Midbrain (tissue), 1 donor: ENCODE data around the gene FIS1.
"Not testable (repeated sequence)": the region's sequence is repeated elsewhere in the genome, so short reads cannot be mapped to it uniquely, and the experiment has no call there.

Source experiments
- DNase-seq: peaks from one replicate; lab custom pipeline; 2025; lab: John Stamatoyannopoulos, UW

The FIS1 gene

GRCh38 chr7:101244375-101245146 is at the start of gene FIS1:
FIS1 (minus strand) TSS chr7:101245081; CDS start chr7:101245004, 77 bp downstream.
- DNase-seq, result peak; percentile 95

DNA sequence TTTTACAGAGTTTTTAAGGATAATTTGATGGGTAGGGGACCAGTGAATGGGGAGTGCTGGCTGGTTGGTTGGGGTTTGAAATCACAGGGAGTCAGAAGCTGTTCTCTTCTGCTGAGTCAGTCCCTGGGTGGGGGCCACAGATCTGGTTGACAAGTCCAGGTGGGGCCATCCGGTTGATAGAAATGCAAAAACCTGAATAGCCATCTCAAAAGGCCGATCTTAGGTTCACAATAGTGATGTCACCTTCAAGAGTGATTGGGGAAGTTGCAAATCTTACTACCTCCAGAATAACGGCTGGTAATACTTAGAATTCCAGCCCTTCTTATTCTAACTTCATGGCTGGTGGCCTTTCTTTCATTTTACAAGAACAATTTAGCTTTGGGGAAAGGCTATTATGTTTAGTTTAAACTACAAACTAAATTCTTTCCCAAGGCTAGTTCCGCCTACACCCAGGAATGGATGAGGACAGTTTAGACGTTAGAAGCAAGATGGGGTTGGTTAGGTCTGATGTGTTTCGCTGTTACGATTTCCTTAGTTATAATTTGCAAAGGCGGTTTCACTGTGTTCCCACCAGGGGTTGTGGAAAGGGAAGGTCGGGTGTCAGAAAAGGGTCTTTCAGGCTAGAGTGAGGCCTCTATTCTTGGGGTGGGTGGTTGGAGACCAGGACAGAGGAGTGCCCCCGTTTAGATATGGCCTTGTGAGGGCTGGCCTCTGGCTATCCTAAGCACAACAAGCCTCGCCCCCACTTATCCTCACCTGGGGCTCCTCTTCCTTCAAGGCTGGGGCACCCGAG is 49.4 kb upstream of the FIS1 start:
- DNase-seq, result no peak

DNA sequence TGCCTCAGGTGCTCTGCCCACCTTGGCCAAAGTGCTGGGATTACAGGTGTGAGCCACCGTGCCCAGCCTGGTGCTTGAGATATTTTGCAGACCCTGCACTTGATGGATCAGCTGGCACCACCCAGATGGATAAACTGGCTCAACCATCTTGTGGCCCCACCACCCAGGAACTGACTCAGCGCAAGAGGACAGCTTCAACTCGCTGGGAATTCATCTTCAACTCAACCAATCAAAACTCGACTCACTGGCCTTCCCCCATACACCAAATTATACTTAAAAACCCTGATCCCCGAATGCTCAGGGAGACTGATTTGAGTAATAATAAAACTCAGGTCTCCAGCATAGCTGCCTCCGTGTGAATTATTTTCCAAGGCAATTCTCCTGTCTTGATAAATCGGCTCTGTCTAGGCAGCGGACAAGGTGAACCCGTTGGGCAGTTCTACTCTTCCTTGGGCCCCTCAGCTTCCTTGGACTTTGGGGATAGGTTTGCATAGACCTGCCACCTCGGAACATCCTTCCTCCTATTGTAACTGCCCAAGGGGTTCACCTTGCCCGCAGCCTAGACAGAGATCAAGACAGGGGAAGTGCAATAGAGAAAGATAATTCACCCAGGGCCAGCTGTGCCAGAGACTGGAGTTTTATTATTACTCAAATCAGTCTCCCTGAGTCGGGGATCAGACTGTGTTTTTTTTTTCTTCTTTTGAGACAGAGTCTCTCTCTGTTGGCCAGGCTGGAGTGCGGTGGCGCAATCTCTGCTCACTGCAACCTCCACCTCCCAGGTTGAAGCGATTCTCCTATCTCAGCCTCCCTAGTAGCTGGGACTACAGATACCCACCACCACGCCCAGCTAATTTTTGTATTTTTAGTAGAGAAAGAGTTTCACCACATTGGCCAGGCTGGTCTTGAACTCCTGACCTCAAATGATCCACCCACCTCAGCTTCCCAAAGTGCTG is 48.5 kb upstream of the FIS1 start:
- not testable (repeated sequence) for DNase-seq

DNA sequence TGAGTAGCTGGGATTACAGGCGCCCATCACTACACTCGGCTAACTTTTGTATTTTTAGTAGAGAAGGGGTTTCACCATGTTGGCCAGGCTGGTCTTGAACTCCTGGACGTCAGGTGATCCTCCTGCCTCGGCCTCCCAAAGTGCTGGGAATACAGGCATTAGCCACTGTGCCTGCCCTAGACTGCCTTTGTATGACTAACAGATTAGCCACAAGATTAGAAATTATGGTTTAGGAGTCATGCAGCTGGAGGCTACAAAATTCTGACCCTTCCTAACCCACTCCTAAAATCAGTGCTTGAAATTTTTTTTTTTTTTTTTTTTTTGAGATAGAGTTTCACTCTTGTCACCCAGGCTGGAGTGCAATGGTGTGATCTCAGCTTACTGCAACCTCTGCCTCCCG is 47.7 kb upstream of the FIS1 start:
- not testable (repeated sequence) for DNase-seq

DNA sequence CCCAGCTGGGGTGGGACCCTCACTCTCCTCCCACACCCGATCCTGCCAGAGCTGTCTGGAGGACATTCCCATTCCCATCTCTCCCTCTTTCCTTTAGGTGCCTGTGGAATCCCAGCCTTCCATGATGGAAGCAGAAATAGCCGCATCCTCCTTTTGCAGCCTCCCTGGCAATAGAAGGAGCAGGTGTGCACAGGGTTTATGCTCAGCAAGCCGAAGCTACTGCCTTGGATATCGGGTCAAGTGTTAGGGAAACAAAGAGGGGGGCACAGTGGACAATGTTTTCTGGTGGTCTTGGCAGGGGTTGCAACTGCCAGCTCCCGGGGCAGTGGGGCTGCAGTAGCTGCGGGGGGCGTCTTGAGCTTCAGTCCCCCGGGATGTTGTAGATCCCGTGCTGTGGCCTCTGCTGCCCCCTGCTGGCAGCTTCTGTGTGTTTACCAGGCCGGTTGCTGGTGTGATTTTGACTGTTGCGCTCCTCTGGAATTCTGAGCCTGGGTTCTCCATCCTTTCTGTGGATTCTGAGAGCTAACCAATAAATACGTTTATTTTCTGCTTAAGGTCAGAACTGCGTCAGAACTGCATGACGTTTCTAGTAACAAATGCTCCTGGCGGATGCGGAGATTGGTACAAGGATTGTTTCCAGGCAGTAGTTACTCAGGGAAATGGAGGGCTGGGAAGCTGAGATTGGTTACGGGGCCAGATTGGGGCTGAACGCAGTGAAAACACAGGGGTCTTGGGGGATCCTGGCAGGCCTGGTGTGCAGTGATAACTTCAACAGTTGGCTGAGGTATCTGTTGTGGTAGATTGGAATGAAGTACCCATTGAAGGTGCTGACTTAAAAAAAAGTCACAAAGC is 45.5 kb upstream of the FIS1 start:
- peak; percentile 75 for DNase-seq

- not testable (repeated sequence) for DNase-seq
These were observed 44.8 kb upstream of the FIS1 start for GRCh38 chr7:101289687-101290086.

- no peak for DNase-seq
These were observed 43.6 kb upstream of the FIS1 start for GRCh38 chr7:101288439-101288838.

DNA sequence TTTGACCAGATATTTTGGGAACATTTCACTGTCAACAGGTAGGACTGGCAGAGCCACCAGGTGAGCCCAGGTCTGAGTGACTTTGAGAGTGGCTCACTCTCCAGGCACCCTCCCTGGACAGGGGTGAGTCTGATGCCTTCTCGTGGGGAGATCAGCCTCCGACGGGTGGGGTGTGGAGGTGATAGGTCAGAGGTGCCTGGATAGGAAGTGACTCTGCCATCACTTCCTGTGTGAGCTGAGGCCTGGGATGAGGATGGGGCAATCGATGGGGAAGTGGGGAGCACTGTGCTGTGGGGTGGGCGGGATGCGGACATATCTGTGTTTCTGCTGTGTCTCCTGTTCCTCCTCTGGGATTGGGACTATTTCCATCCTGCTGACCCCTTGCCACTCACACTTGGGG is 42.2 kb upstream of the FIS1 start:
- DNase-seq, result no peak

GRCh38 chr7:101285880-101286279 is 41.0 kb upstream of the FIS1 start:
- not testable (repeated sequence) for DNase-seq

DNA sequence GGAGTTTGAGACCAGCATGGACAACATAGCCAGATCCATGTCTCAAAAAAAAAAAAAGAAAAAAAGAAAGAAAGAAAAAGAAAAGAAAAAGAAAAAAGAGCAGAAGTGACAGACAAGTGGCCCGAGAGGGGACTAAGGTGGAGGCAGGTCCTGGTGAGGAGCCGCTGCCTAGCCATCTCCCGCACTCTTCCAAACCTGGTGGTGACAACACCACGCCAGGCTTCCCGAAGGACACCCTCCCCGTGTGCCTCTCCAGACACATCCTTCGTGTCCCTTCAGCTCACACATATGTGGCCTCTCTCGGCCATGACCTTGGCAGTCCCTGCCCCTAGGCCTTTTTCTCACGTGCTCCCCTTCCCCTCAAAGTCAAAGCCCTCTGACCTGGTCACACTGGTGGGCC is 40.3 kb upstream of the FIS1 start:
- no peak for DNase-seq

DNA sequence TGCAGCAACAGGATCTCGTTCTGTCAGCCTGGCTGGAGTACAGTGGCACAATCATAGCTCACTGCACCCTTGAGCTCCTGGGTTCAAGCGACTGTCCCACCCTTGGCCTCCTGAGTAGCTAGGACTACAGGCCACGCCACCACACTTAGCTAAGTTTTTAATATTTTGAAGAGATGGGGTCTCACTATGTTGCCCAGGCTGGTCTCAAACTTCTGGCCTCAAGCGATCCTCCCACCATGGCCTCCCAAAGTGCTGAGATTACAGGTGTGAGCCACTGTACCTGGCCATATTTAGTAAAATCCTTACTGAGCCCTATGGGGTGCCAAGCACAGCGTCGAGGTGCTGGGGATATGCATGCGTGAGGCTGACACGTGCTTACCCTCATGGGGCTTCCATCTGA is 36.0 kb upstream of the FIS1 start:
- DNase-seq, result not testable (repeated sequence)

DNA sequence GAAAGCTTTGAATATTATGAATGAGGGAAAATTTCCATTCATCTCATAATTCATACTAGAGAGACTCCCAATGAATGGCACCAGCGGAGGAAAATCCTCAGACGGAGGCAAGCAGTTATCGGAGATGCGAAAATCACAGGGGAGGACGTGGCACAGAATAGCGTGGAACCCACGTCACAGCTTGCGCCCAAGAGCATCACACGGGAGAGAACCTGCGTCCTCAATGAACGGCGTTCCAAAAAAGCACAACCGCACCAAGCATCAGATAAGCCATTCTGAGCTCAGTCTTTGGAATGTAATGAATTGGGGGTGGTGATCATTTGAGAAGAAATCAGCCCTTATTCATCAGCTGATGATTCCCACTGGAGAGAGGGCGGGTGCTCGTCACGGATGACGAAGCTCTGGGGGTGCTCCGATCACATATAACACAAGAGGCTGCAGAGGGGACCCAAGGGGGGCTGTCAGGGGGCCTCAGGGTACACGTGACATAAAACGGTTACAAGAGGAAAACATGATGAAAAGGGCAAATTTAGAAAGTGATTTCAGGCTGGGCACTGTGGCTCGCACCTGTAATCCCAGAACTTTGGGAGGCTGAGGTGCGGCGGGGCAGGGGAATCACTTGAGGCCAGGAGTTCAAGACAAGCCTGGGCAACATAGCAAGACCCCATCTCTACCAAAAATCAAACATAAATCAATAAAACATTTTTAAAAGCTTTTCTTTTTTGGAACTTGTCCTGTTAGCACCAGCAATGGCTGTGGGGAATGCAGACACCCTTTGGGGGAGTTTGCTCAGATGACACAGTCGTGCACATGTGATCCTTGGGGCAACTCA is 33.8 kb upstream of the FIS1 start:
- no peak for DNase-seq

GRCh38 chr7:101277155-101277554 is 32.3 kb upstream of the FIS1 start:
- no peak for DNase-seq

DNA sequence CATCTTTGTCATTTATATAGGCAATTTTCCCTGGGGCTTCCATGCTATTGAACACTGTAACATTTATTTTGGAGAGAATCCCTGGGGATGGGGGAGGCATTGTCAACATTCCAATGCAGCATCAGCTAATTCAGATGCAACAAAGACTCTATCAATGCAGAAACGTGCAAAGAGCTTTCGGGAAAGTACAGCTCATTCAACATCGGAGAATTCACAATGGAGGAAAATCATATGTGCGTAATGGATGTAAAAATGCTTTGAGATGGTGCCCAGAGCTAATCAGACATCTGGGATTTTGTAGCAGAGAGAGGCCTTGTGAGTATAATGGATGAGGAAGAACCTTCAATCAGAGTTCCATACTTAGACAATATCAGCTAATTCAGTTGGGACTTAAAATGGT is 28.3 kb upstream of the FIS1 start:
- no peak for DNase-seq

DNA sequence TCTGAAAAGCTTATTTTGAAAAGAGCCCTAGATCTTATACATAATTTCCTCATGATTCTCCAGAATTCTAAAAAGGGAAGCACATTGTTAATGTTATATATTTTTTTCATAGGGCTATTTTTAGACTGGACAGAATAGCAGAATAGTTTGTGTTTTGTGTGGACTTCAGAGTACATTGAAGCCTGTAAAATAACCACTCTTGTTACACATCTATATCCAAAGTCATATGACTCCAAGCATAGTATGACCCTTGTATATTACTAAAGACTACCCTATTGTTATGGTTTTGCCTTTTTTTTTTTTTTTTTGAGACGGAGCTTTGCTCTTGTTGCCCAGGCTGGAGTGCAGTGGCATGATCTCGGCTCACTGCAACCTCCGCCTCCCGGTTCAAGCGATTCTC is 26.1 kb upstream of the FIS1 start:
- no peak for DNase-seq

- DNase-seq, result no peak
These were observed 24.8 kb upstream of the FIS1 start for GRCh38 chr7:101269664-101270063.

DNA sequence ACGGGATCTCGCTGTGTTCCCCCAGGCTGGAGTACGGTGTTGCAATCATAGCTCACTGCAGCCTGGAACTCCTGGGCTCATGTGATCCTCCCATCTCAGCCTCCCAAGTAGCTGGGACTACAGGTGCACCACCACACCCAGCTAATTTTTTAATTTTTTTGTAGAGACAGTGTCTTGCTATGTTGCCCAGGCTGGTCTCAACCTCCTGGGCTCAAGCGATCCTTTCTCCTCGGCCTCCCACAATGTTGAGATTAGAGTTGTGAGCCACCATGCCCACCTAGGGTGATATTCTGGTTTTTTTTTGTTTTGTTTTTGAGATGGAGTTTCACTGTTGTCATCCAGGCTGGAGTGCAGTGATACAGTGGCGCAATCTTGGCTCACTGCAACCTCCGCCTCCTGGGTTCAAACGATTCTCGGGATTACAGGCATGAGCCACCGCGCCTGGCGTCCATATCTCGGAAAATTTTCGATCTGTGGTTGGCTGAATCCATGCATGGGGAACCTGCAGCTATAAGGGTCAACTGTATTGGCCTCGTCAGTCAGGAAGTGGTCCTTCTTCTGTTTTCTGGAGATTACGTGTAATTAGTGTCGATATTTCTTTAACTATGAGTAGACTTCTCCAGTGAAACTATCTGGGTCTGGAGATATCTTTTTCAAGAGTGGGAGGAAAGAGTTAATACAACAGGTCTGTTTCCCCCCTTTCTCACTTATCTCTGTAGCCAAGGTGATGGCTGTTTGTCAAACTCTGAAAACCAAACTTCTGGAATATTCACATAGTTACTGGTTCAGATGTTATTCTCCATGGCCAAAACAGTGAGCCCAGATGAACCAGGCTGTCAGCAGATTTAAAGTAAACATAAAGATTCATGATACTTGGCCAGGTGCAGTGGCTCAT is 21.0 kb upstream of the FIS1 start:
- no peak for DNase-seq

- not testable (repeated sequence) for DNase-seq
These were observed 19.3 kb upstream of the FIS1 start for GRCh38 chr7:101264102-101264706.

GRCh38 chr7:101258243-101258731 is 13.4 kb upstream of the FIS1 start:
- DNase-seq, result no peak
